GM18511 (cell line): ENCODE measurements around the gene THY1.
"Not testable (repeated sequence)": the region's sequence is repeated elsewhere in the genome, so short reads cannot be mapped to it uniquely, and the experiment has no call there.

Experiments used
- ATAC-seq: cut with Tn5 transposase; IDR thresholded peaks from one replicate; pipeline ENCODE4 v1.9.1; 2021; ENCODE audit warnings: mild to moderate bottlenecking, moderate library complexity; ENCODE audit not compliant: unreplicated experiment

THY1 gene

GRCh38 chr11:119422809-119423508 is at the start of gene THY1:
Gene THY1, minus strand, starts transcription at chr11:119423172. Its CDS starts 2,267 bp downstream, at chr11:119420905.
- ATAC-seq, result no peak

- no peak for ATAC-seq
These were observed 49.3 kb upstream of the THY1 start for GRCh38 chr11:119472186-119472855.

- no peak for ATAC-seq
These were observed 48.4 kb upstream of the THY1 start for GRCh38 chr11:119471329-119471728.

- ATAC-seq, result no peak
These were observed 47.6 kb upstream of the THY1 start for GRCh38 chr11:119470317-119471291.

- no peak for ATAC-seq
These were observed 46.5 kb upstream of the THY1 start for GRCh38 chr11:119469506-119469905.

GRCh38 chr11:119468511-119468910 is 45.5 kb upstream of the THY1 start:
- no peak for ATAC-seq

- no peak for ATAC-seq
These were observed 38.4 kb upstream of the THY1 start for GRCh38 chr11:119461229-119461963.

- ATAC-seq, result no peak
These were observed 37.6 kb upstream of the THY1 start for GRCh38 chr11:119460582-119460981.

GRCh38 chr11:119460097-119460496 is 37.1 kb upstream of the THY1 start:
- ATAC-seq, result no peak

GRCh38 chr11:119459293-119459976 is 36.5 kb upstream of the THY1 start:
- no peak for ATAC-seq

- not testable (repeated sequence) for ATAC-seq
These were observed 32.7 kb upstream of the THY1 start for GRCh38 chr11:119455708-119456107.

GRCh38 chr11:119455241-119455640 is 32.3 kb upstream of the THY1 start:
- ATAC-seq, result not testable (repeated sequence)

GRCh38 chr11:119453881-119454280 is 30.9 kb upstream of the THY1 start:
- ATAC-seq, result no peak

GRCh38 chr11:119450590-119451326 is 27.8 kb upstream of the THY1 start:
- ATAC-seq, result no peak

- no peak for ATAC-seq
These were observed 26.5 kb upstream of the THY1 start for GRCh38 chr11:119449498-119449897.

- no peak for ATAC-seq
These were observed 25.4 kb upstream of the THY1 start for GRCh38 chr11:119448380-119448779.

GRCh38 chr11:119447664-119448242 is 24.8 kb upstream of the THY1 start:
- no peak for ATAC-seq

GRCh38 chr11:119446871-119447663 is 24.1 kb upstream of the THY1 start:
- ATAC-seq, result no peak
